ENCODE data around the gene SCD.

- TF ChIP-seq ETS1 (CRISPR knock-in tag; IDR thresholded peaks at IDR 0.05) (no peak), ZNF784 (CRISPR knock-in tag; IDR thresholded peaks at IDR 0.05; ENCODE audit: borderline replicate concordance) (no peak), NFE2L2 (IDR thresholded peaks at IDR 0.05; ENCODE audit: low read length) (no peak), MEF2D (CRISPR knock-in tag; IDR thresholded peaks at IDR 0.05) (no peak), CTCF (CRISPR knock-in tag; IDR thresholded peaks at IDR 0.05) (no peak), YY1 (IDR thresholded peaks at IDR 0.05; ENCODE audit: insufficient read depth, insufficient replicate concordance, low read depth, low read length) (no peak), SOX6 (IDR thresholded peaks at IDR 0.05) (no peak), SOX6 (CRISPR knock-in tag; IDR thresholded peaks at IDR 0.05) (no peak)
These were observed 35.5 kb downstream of the SCD start for GRCh38 chr10:100382553-100382952.
